Skin of body (tissue), 2 donors: Measurements from ENCODE around the gene AKAP6. TPM values are rescaled to one million over a fixed set of nuclear protein-coding genes. Genes with fewer than 3 reads are reported as not detected.

Experiments used
- DNase-seq: peaks from one replicate; lab custom pipeline; 2025; lab: John Stamatoyannopoulos, UW
- total RNA-seq: library from RNA; depleted of rRNA; stranded (reverse); fragments of >200 nt; gene quantifications from one replicate; pipeline ENCODE4 v1.2.3, GENCODE V29; 2014

The AKAP6 gene
- total RNA-seq, 1 donor from 2014 or later, result 21.8 TPM

DNA sequence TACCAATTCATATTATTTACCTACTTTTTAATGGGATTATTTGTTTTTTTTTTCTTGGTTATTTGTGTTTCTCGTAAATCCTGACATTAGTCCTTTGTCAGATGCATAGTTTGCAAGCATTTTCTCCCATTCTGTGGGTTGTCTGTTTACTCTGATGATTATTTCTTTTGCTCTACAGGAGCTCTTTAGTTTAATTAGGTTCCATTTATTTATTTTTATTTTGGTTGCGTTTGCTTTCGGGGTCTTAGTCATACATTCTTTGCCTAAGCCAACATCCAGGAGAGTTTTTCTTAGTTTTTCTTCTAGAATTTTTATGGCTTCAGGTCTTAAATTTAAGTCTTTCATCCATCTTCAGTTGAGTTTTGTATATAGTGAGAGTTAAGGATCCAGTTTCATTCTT is 289.9 kb downstream of the AKAP6 start:
- no peak for DNase-seq

DNA sequence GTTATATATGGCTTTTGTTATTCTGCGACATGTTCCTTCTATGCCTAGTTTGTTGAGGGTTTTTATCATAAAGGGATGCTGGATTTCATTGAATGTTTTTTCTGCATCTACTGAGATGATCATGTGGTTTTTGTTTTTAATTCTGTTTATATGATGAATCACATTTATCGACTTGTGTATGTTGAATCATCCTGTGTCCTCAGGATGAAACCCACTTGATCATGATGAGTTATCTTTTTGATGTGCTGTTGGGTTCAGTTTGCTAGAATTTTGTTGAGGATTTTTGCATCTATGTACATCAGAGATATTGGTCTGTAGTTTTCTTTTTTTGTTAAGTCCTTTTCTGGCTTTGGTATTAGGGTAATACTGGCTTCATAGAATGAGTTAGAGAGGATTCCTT is 291.2 kb downstream of the AKAP6 start:
- no peak for DNase-seq

DNA sequence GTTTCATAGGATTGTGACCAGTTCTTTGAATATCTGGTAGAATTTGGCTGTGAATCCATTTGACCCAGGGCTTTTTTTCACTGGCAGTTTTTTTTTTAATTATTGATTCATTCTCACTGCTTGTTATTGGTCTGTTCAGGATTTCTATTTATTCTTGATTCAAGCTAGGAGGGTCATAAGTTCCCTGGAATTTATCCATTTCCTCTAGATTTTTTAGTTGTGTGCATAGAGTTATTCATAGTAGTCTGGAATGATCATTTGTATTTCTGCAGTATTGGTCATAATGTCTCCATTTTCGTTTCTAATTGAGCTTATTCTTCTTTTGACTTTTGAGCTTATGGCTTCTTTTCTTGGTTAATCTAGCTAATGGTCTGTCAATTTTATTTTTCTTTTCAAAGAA is 291.6 kb downstream of the AKAP6 start:
- no peak for DNase-seq

DNA sequence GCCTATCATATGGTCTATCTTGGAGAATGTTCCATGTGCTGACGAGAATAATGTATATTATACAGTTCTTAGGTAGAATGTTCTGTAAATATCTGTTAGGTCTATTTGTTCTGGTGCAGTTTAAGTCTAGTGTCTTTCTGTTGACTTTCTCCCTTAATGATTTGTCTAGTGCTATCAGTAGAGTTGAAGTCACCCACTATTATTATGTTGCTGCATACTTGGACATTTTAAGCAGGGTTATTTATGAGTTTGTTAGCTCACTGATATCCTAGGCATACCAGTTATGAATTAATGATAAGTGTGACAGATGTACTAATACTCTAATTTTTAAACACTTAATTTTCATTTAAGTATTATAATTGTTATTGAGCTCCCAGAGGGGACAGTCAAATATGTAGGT is 292.5 kb downstream of the AKAP6 start:
- no peak for DNase-seq

DNA sequence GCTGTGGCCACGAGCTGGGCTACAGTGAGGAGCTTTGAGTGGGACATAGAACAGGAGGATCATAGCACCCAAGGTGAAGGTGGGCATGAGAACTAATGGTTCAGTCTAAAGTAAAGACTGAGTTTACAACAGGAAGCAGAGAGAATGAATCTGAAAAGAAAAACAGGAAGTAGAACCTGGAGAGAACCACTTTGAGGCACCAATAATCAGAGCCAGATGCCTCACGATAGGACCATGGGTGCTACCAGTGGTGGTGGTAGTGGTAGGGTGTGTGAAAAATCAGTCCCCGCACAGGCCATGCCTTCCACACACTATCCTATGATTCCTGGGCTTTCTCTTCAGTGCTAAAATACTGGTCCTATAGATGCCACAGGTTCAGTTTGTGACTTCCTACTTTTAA is 293.6 kb downstream of the AKAP6 start:
- DNase-seq, result no peak

DNA sequence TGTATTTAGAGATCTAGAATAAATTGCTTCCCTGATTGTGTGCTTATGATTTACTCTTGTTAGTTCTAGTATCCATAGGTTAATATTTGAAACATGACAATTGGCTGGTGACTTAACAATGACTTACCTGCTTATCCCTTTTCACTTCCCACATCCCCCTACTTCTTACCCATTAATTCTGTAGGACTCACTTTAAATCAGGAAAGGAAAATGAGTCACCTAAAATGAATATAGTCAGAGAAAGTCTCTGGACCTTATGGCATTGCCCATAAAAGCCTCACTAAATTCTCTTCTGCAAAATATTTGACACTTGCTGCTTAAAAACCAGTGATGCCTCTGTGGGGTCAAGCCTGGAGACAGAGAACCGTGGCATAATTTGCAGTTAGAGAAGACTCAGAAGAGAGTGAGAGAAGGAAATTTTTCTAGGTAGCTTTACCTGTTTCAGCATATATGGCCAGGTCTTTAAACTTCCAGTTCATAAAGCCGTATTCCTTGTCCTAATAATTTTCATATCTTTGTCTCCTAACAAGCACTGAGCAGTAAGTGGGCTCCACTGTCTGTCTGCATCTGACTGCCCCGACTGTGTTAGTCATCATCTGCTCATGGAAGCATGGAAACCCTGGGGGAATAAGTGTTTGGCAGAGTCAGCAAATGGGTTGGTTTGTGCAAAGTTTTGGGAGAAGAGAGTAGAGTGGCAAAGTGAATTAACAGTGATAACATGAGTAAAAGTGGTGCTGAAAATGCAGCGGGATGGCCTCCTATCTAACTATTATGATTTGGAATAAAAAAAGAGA is 294.4 kb downstream of the AKAP6 start:
- no peak for DNase-seq

DNA sequence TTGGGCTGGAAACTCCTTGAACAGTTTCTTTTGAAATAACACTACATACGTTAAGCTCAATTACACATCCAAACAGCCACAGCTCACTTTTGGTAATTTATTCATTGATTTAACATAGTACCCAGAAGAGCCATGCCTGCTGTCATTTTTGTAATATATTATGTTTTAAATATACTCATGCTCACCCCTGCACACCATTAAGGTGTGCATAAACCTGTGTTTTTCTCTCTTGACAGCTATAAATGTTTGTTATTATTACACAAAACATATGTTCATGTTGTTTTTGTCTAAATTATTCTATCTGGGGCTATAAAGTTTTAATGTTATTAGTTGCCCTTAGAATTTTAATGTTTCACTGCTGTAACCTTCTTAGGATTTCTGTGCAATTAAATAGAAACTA is 296.1 kb downstream of the AKAP6 start:
- no peak for DNase-seq

DNA sequence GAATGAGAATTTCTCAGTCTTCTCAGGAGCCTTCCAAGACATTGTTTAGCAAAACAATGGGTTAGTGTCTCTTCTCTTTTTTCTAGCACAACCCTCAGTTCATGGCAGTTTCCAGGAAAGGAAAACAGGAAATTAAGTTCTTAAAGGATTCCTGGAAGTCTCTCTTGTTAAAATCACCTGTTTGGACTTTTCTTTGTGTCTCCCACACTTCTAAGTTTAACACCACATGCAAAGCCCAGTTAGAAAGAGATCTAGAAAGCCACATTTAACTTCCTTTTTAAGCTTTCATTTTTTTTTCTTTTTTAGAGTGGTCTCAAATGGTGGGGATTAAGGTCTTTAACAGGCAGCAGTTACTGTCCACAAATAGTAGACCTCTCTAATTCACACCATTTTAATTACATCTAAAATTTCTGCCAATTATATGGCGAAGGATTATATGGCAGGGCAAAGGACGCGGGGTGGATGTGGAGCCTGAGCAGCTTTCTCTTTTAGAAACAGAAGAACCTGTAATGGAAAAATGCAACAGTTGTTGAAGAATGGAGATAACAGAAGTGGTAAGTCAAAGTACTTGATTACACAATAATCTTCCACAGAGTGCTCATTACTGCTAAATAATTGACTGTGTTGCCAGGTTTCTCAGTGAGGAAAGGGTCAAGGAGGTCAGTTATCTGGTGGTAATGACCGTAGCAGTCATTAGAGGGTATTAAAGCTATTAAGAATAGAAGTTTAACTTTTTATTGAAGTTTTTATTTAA is 298.6 kb downstream of the AKAP6 start:
- DNase-seq, result no peak

- DNase-seq, result peak; percentile 20
Measured at GRCh38 chr14:32629236-32629635, 300.1 kb downstream of the AKAP6 start.

- no peak for DNase-seq
Measured at GRCh38 chr14:32630701-32631100, 301.6 kb downstream of the AKAP6 start.

GRCh38 chr14:32633224-32633859 is 304.2 kb downstream of the AKAP6 start:
- DNase-seq, result no peak

- DNase-seq, result no peak
Measured at GRCh38 chr14:32633930-32634329, 304.8 kb downstream of the AKAP6 start.

DNA sequence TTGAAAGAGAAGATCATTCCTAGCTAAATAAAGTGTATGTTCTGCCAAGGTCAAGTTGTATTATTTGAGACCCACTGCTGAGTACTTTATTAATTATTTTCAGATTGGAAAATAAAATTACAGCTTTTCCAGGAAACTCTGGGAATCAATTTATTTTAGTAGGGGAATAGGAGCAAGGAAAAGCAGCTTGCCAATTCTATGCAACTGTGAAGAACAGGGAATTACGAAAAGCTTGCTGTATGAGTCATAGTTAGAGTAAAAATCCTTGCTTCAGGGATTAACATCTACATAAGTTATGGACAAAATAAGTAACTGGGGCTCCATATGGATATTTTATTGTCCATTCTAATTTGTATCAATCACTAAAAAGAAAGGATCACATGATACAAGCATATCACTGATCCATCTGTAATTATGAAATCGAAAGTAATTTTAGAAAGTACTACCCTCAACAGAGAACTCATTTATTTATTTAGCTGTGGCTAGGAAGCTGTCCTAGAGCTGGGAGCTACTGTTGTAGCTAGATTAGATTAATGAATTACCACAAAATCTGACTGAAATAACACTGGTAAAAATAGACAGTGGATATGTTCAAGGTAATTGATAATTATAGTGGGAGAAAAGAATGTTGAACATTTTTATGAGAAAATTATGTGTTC is 306.1 kb downstream of the AKAP6 start:
- peak; percentile 75 for DNase-seq

DNA sequence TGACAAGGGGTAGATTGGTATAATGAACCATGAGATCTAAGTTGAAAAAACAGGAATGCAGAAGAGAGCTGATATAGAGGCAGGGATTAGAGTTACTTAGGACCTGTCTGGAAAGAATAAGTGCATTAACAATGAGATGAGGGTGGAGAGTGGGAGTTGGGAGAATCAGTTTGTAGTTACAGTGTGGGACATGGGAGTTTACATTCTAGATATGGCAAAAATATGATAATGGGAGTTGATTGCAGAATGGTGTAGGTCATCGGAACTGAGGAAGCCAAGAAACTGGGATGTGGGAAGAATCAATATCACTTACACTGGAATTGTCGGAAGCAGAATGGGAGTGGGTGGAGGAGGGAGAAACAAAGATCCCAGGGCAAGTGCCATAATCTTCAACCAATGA is 308.5 kb downstream of the AKAP6 start:
- no peak for DNase-seq

- DNase-seq, result no peak
Measured at GRCh38 chr14:32639208-32639607, 310.1 kb downstream of the AKAP6 start.

DNA sequence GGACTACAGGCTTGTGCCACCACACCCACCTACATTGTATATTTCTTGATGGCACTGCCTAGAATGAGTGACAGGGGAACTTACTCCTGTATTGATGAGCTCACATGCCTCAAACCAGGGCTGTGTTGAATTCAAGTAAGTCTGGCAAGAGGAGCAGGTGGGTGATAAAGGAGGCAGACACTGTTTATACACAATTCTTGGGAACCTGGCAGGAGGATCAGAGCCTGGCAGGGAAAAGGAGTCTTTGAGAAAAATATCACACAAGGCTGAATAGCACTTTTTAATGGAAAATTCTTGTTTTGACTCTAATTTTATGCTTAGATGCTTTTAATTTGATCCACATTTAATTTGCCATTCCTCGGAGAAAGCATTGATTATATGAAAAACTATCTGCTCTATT is 316.5 kb downstream of the AKAP6 start:
- DNase-seq, result no peak

DNA sequence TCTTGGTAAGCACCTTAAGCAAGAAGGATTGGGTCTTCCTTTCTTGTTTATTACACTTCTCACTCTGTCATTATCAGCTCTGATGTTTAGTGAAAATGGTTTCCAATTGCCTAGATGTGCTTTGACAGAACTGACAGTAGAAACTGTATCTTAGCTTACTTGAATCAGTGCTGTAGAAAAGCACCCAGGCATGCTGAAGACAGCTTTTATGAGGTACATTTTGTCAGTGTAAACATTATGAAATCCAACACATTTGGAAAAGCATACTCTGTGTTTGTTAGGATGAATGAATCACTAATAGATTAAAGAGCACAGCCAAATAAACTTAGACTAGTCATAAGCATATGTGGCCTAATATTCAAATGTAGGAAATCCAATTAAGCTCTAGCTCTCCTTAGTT is 319.3 kb downstream of the AKAP6 start:
- DNase-seq, result no peak

- no peak for DNase-seq
Measured at GRCh38 chr14:32650030-32650429, 320.9 kb downstream of the AKAP6 start.

GRCh38 chr14:32650665-32651064 is 321.6 kb downstream of the AKAP6 start:
- DNase-seq, result no peak

DNA sequence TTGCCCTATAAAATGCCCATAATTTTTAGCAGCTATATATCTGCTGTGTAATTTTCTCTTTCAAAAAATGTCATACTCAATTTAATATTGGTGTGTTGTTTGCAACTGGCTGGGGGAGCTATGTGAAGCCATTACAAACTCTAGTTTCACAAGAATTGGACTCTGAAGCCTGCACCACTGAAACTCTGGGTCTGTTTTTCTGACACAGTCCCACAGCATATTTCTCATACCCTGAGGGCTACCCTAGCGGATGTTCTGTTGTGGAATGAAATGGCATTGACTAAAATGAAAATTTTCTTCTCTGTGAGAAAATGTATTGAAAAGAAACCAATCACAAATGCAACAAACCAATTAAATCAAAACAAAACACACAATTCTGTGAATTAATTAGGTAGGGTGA is 325.0 kb downstream of the AKAP6 start:
- no peak for DNase-seq

- DNase-seq, result no peak
Measured at GRCh38 chr14:32656601-32657000, 327.5 kb downstream of the AKAP6 start.

- DNase-seq, result no peak
Measured at GRCh38 chr14:32657081-32657480, 328.0 kb downstream of the AKAP6 start.
